Measurements from ENCODE around the gene ZBED5.

DNA sequence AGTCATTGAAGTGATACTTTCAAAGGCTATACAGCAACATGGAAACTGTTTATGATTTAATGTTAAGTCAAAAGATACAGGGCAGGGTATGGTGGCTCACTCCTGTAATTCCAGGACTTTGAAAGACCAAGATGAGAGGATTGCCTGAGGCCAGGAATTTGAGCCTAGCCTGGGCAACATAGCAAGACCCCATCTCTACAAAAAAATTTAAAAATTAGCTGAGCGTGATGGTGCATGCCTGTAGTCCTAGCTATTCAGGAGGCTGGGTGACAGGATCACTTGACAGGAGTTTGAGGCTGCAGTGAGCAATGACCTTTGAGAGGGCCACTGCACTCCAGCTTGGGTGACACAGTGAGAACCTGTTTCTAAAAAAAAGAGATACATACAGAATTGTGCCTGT is 39.3 kb upstream of the ZBED5 start:
- TF ChIP-seq, protein P1, sequence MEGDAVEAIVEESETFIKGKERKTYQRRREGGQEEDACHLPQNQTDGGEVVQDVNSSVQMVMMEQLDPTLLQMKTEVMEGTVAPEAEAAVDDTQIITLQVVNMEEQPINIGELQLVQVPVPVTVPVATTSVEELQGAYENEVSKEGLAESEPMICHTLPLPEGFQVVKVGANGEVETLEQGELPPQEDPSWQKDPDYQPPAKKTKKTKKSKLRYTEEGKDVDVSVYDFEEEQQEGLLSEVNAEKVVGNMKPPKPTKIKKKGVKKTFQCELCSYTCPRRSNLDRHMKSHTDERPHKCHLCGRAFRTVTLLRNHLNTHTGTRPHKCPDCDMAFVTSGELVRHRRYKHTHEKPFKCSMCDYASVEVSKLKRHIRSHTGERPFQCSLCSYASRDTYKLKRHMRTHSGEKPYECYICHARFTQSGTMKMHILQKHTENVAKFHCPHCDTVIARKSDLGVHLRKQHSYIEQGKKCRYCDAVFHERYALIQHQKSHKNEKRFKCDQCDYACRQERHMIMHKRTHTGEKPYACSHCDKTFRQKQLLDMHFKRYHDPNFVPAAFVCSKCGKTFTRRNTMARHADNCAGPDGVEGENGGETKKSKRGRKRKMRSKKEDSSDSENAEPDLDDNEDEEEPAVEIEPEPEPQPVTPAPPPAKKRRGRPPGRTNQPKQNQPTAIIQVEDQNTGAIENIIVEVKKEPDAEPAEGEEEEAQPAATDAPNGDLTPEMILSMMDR (IDR thresholded peaks at IDR 0.05) = no peak
- no peak for TF ChIP-seq POLR2A (IDR thresholded peaks at IDR 0.05)

All from breast epithelium (tissue), 3 donors.